Activated T-helper 2 cell treated with anti-CD3 and anti-CD28 coated beads, Interferon-gamma antibody, Interleukin-2, Interleukin-4, amounts not matched to agents 10 μg/mL and 5 μg/mL and 100 μg/mL, durations not matched to agents 14 hours and 24 hours and 36 hours (primary cell): ENCODE data around the gene MBOAT7. TPM values are rescaled to one million over a fixed set of nuclear protein-coding genes. Genes with fewer than 3 reads are reported as not detected.
"Not testable (repeated sequence)": the region's sequence is repeated elsewhere in the genome, so short reads cannot be mapped to it uniquely, and the experiment has no call there.

Experiments
- DNase-seq: peaks from one replicate; pipeline ENCODE4 v3.0.0; 2021; ENCODE audit warnings: low spot score
- H3K27ac Mint-ChIP-seq: one replicate; pipeline ENCODE4 v1.8.0; 2021; ENCODE audit warnings: mixed read lengths
- H3K27me3 Mint-ChIP-seq: one replicate; pipeline ENCODE4 v1.8.0; 2021; ENCODE audit warnings: low read depth, mixed read lengths
- H3K36me3 Mint-ChIP-seq: one replicate; pipeline ENCODE4 v1.8.0; 2021; ENCODE audit warnings: low read depth, mixed read lengths
- H3K4me1 Mint-ChIP-seq: one replicate; pipeline ENCODE4 v1.8.0; 2021; ENCODE audit warnings: low read depth, mixed read lengths
- H3K4me3 Mint-ChIP-seq: one replicate; pipeline ENCODE4 v1.8.0; 2021; ENCODE audit warnings: low read depth, mild to moderate bottlenecking, moderate library complexity, mixed read lengths
- H3K9me3 Mint-ChIP-seq: one replicate; pipeline ENCODE4 v1.8.0; 2021; ENCODE audit warnings: mixed read lengths
- intact Hi-C: fragments of 100-400 bp; cut with micrococcal nuclease; formaldehyde crosslinking; loops from one replicate; pipeline ENCODE4 v1.15.1; 2023
- total RNA-seq: library from RNA; stranded (reverse); gene quantifications from 2 replicates; pipeline ENCODE4 v1.2.3, GENCODE V29; 2022

The MBOAT7 gene
- total RNA-seq, 1 donor from 2014 or later: 311 TPM

DNA sequence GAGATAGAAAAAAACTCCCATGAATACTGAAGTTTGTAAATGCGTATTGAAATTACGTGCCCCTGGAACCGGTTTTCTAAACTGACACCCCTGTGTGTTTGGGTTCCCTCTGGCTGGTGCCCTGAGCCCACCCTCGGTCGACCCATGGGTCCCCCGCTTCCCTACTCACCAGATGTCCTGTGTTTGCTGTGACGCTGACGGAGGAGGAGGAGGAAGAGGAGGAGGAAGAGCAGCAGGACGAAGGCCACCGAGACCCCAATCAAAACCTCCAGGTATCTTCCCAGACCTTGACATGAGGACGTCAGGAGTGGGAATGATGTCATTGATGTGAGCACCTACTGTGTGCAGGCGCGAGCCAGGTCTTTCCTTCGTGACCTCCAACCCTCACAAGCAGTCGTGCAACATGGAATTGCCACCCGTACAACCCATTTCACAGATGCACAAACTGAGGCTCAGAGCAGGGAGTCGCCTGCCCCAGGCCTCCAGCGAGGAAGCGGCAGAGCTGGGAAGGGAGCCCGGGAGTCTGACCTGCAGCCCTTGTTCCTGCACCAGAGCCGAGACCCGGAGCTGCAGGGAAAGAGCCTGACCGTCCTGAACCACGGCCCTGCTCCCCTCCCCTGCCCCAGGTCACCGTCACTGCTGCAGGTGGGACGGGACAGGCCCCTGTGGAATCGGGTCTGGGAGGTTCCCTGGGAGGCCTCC lies 29.7 kb upstream of the MBOAT7 start:
- Mint-ChIP-seq H3K27ac (no peak overlapping the region), H3K27me3 (peaks cover 3% of the 10 kb centered on the region), H3K4me3 (no peak overlapping the region), H3K36me3 (peaks cover 13% of the 10 kb centered on the region), H3K4me1 (peaks cover 3% of the 10 kb centered on the region), H3K9me3 (no peaks in the 10 kb centered on the region)
- intact Hi-C loops: no loop called here
- no peak for DNase-seq

- H3K27ac Mint-ChIP-seq: no peak overlapping the region
- no peak for DNase-seq
- H3K27me3 Mint-ChIP-seq: no peaks in the 10 kb centered on the region
- H3K9me3 Mint-ChIP-seq: no peaks in the 10 kb centered on the region
- peaks cover 3% of the 10 kb centered on the region for H3K4me1 Mint-ChIP-seq
- intact Hi-C loops: no loop called here
- H3K36me3 Mint-ChIP-seq: peaks cover 14% of the 10 kb centered on the region
- no peak overlapping the region for H3K4me3 Mint-ChIP-seq
Observed at GRCh38 chr19:54218259-54218658, 28.9 kb upstream of the MBOAT7 start.

DNA sequence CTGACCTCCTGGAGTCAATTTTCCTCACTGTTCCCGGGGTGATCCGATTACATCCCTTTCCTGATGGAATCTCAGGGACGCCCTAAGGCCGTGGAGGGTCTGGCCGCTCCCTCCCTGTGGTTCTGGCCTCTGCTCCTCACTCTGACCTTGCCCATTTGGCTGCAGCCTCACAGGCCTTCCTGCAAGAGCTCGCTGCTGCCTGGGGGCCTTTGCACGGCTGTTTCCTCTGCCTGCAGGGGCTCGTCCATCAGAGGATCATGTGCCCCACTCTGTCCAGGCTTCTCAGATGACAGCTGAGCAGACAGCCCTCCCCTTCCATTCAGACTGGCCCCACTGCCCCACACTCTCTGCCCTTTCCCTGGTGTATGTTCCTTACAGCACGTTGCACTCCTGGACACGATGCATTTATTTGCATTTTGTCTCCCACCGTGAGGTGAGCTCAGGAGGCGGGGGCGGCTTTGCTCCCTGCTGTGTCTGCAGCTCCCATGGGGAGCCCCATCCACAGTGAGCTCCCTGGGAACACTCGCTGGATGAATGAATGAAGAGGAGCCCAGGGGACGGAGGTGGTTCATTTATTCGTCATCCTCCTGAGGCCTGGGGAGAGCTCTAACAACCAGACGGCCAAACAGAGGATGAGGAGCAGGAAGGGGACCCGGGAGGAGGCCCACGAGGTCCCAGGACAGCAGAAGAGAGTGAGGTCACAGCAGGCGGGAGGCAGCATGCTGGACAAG lies 28.3 kb upstream of the MBOAT7 start:
- H3K27ac Mint-ChIP-seq, H3K4me3 Mint-ChIP-seq, intact Hi-C loops, H3K4me1 Mint-ChIP-seq, H3K27me3 Mint-ChIP-seq, H3K9me3 Mint-ChIP-seq, DNase-seq: not testable (repeated sequence)
- H3K36me3 Mint-ChIP-seq: peaks cover 20% of the 10 kb centered on the region

GRCh38 chr19:54216869-54217268 lies 27.5 kb upstream of the MBOAT7 start:
- Mint-ChIP-seq H3K27ac (no peak overlapping the region), H3K4me1 (no peaks in the 10 kb centered on the region)
- DNase-seq: no peak

GRCh38 chr19:54214734-54215133 lies 25.4 kb upstream of the MBOAT7 start:
- not testable (repeated sequence) for H3K9me3 Mint-ChIP-seq, DNase-seq, H3K4me3 Mint-ChIP-seq, H3K27ac Mint-ChIP-seq, H3K27me3 Mint-ChIP-seq
- Mint-ChIP-seq H3K4me1 (peaks cover 15% of the 10 kb centered on the region), H3K36me3 (peaks cover 41% of the 10 kb centered on the region)
- intact Hi-C loops: loop anchor here (5.0 kb wide), 1 partner anchor 33 kb away; no protein-coding TSS in a partner anchor

More at GRCh38 chr19:54216869-54217268, 27.5 kb upstream of the MBOAT7 start:
- Mint-ChIP-seq H3K4me3 (no peak overlapping the region), H3K27me3 (no peaks in the 10 kb centered on the region), H3K9me3 (no peaks in the 10 kb centered on the region), H3K36me3 (peaks cover 25% of the 10 kb centered on the region)
- intact Hi-C loops: no loop called here

- intact Hi-C loops: loop anchor here (5.0 kb wide), 1 partner anchor 33 kb away; no protein-coding TSS in a partner anchor
- peaks cover 20% of the 10 kb centered on the region for H3K4me1 Mint-ChIP-seq
- H3K27ac Mint-ChIP-seq, H3K9me3 Mint-ChIP-seq, H3K4me3 Mint-ChIP-seq, DNase-seq, H3K27me3 Mint-ChIP-seq: not testable (repeated sequence)
- H3K36me3 Mint-ChIP-seq: peaks cover 44% of the 10 kb centered on the region
Observed at GRCh38 chr19:54214217-54214616, 24.8 kb upstream of the MBOAT7 start.

GRCh38 chr19:54211235-54211634 lies 21.9 kb upstream of the MBOAT7 start:
- no peak for DNase-seq
- Mint-ChIP-seq H3K4me3 (peak overlapping the region; percentile 47), H3K27me3 (no peaks in the 10 kb centered on the region), H3K27ac (peak overlapping the region; percentile 87), H3K4me1 (peaks cover 49% of the 10 kb centered on the region), H3K36me3 (peaks cover 66% of the 10 kb centered on the region), H3K9me3 (no peaks in the 10 kb centered on the region)
- intact Hi-C loops: loop anchor here (2.0 to 5.0 kb wide), 3 partner anchors 20 to 52 kb away; partner anchors contain the start of gene LENG1

GRCh38 chr19:54209811-54210494 lies 20.6 kb upstream of the MBOAT7 start:
- intact Hi-C loops: loop anchor here (1.0 to 10.0 kb wide), 6 partner anchors 10 to 1045 kb away; partner anchors contain the start of genes LENG1, PPP6R1 and RPS9
- no peak for DNase-seq
- no peaks in the 10 kb centered on the region for H3K27me3 Mint-ChIP-seq
- peak overlapping the region; percentile 71 for H3K27ac Mint-ChIP-seq
- no peaks in the 10 kb centered on the region for H3K9me3 Mint-ChIP-seq
- peaks cover 59% of the 10 kb centered on the region for H3K4me1 Mint-ChIP-seq
- H3K4me3 Mint-ChIP-seq: peak overlapping the region; percentile 30
- peaks cover 72% of the 10 kb centered on the region for H3K36me3 Mint-ChIP-seq

- H3K4me3 Mint-ChIP-seq: no peak overlapping the region
- peak overlapping the region; percentile 92 for H3K27ac Mint-ChIP-seq
- no peaks in the 10 kb centered on the region for H3K27me3 Mint-ChIP-seq
- DNase-seq: no peak
- peaks cover 79% of the 10 kb centered on the region for H3K36me3 Mint-ChIP-seq
- intact Hi-C loops: loop anchor here (10.0 kb wide), 1 partner anchor 1046 kb away; the partner anchor contains the start of gene PPP6R1
- H3K9me3 Mint-ChIP-seq: no peaks in the 10 kb centered on the region
- peaks cover 67% of the 10 kb centered on the region for H3K4me1 Mint-ChIP-seq
Observed at GRCh38 chr19:54209058-54209810, 19.9 kb upstream of the MBOAT7 start.

GRCh38 chr19:54208784-54209057 lies 19.3 kb upstream of the MBOAT7 start:
- intact Hi-C loops: loop anchor here (10.0 kb wide), 1 partner anchor 1046 kb away; the partner anchor contains the start of gene PPP6R1
- Mint-ChIP-seq H3K4me1 (peaks cover 67% of the 10 kb centered on the region), H3K27me3 (no peaks in the 10 kb centered on the region), H3K36me3 (peaks cover 84% of the 10 kb centered on the region), H3K9me3 (no peaks in the 10 kb centered on the region), H3K4me3 (peak overlapping the region; percentile 62), H3K27ac (peak overlapping the region; percentile 92)
- DNase-seq: no peak

DNA sequence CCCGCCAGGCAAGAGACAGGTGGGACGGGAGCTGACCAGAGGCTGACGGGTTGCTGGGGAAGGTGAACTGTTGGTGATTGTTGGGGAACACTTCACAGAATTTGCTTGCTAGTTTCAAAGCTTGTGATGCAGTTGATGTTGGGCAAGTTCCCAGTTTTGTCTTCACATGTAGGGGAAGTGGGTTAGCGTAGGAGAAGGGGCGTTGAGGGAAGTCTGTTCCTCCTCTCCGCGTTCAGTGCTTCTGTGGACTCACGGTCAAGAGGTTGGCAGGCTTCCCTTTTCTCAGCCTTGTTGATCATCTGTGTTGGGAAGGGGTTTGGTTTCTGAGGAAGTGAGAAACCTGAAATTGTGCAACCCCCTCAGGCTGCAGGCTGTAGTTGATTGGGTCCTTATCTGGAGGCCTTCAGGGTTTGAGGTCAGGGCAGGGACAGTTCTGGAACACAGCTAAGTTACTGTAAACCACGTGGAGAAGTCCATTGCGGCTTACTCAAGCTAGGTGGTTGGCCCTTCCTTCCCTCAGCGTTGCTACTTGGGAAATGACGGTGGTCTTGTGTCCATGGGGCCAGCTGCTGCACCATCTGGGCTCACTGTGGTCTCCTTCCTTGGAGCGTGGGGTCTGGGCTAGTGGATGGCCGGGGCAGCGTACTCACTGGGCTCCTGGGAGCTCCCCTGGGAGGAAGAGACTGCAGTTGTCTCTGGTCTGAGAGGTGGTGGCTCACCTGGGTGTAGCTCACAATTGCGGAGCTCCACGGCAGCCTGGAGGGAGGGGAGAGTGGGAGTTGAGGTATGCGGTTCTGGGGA lies 18.8 kb upstream of the MBOAT7 start:
- DNase-seq: no peak
- H3K27ac Mint-ChIP-seq: peak overlapping the region; percentile 92
- intact Hi-C loops: loop anchor here (10.0 kb wide), 1 partner anchor 1047 kb away; the partner anchor contains the start of gene PPP6R1
- peak overlapping the region; percentile 62 for H3K4me3 Mint-ChIP-seq
- peaks cover 70% of the 10 kb centered on the region for H3K4me1 Mint-ChIP-seq
- H3K36me3 Mint-ChIP-seq: peaks cover 87% of the 10 kb centered on the region
- no peaks in the 10 kb centered on the region for H3K27me3 Mint-ChIP-seq
- no peaks in the 10 kb centered on the region for H3K9me3 Mint-ChIP-seq

DNA sequence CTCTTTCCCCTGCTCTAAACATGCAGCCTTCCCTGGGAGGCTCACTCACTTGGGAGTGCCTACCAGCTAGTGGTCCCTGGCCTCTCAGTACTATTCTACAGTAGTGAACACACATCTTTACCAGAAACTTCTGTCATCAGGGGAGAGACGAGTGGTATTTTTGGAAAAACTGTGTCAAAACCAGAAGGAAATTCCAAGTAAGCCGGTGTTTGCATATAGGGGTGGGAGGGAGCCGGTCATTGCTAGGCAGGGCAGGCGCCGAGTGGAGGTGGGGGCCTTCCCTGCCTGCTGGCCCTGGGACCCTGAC lies 18.2 kb upstream of the MBOAT7 start:
- intact Hi-C loops: loop anchor here (10.0 kb wide), 1 partner anchor 1047 kb away; the partner anchor contains the start of gene PPP6R1
- Mint-ChIP-seq H3K27me3 (no peaks in the 10 kb centered on the region), H3K4me3 (peak overlapping the region; percentile 67)

More for the DNA sequence above, 18.2 kb upstream of the MBOAT7 start:
- Mint-ChIP-seq H3K36me3 (peaks cover 87% of the 10 kb centered on the region), H3K9me3 (no peaks in the 10 kb centered on the region), H3K27ac (peak overlapping the region; percentile 92), H3K4me1 (peaks cover 76% of the 10 kb centered on the region)
- no peak for DNase-seq
